ENCODE measurements around the gene BTN3A1. TPM values are rescaled to one million over a fixed set of nuclear protein-coding genes. Genes with fewer than 3 reads are reported as not detected.
"Not testable (repeated sequence)": the region's sequence is repeated elsewhere in the genome, so short reads cannot be mapped to it uniquely, and the experiment has no call there.

BTN3A1 gene
- total RNA-seq (ENCODE audit: insufficient read depth, low replicate concordance) = 35.6 TPM

- DNase-seq (ENCODE audit: low spot score) = peak; percentile 95
Observed at GRCh38 chr6:26401987-26402658, at the start of gene BTN3A1. TSS of gene BTN3A1 (plus strand) at chr6:26402275. CDS start at chr6:26405564, 3,289 bp downstream.

- no peak for DNase-seq (ENCODE audit: low spot score)
Observed at GRCh38 chr6:26352315-26352714, 49.8 kb upstream of the BTN3A1 start.

- no peak for DNase-seq (ENCODE audit: low spot score)
Observed at GRCh38 chr6:26354162-26354561, 47.9 kb upstream of the BTN3A1 start.

GRCh38 chr6:26355366-26355765 lies 46.7 kb upstream of the BTN3A1 start:
- no peak for DNase-seq (ENCODE audit: low spot score)

GRCh38 chr6:26357543-26357942 lies 44.5 kb upstream of the BTN3A1 start:
- not testable (repeated sequence) for DNase-seq (ENCODE audit: low spot score)

GRCh38 chr6:26358511-26358981 lies 43.5 kb upstream of the BTN3A1 start:
- no peak for DNase-seq (ENCODE audit: low spot score)

GRCh38 chr6:26359765-26360164 lies 42.3 kb upstream of the BTN3A1 start:
- no peak for DNase-seq (ENCODE audit: low spot score)

- no peak for DNase-seq (ENCODE audit: low spot score)
Observed at GRCh38 chr6:26360451-26361416, 41.3 kb upstream of the BTN3A1 start.

- no peak for DNase-seq (ENCODE audit: low spot score)
Observed at GRCh38 chr6:26361544-26361943, 40.5 kb upstream of the BTN3A1 start.

GRCh38 chr6:26362093-26362835 lies 39.8 kb upstream of the BTN3A1 start:
- DNase-seq (ENCODE audit: low spot score) = no peak

- no peak for DNase-seq (ENCODE audit: low spot score)
Observed at GRCh38 chr6:26362836-26363220, 39.2 kb upstream of the BTN3A1 start.

GRCh38 chr6:26363882-26364701 lies 38.0 kb upstream of the BTN3A1 start:
- peak; percentile 42 for DNase-seq (ENCODE audit: low spot score)

GRCh38 chr6:26365633-26365995 lies 36.5 kb upstream of the BTN3A1 start:
- DNase-seq (ENCODE audit: low spot score) = no peak

GRCh38 chr6:26366504-26366903 lies 35.6 kb upstream of the BTN3A1 start:
- DNase-seq (ENCODE audit: low spot score) = no peak

GRCh38 chr6:26367114-26367513 lies 35.0 kb upstream of the BTN3A1 start:
- DNase-seq (ENCODE audit: low spot score) = no peak

GRCh38 chr6:26371813-26372212 lies 30.3 kb upstream of the BTN3A1 start:
- peak; percentile 73 for DNase-seq (ENCODE audit: low spot score)

- DNase-seq (ENCODE audit: low spot score) = peak; percentile 14
Observed at GRCh38 chr6:26372308-26373144, 29.5 kb upstream of the BTN3A1 start.

- DNase-seq (ENCODE audit: low spot score) = no peak
Observed at GRCh38 chr6:26375270-26375669, 26.8 kb upstream of the BTN3A1 start.

GRCh38 chr6:26377719-26378118 lies 24.4 kb upstream of the BTN3A1 start:
- DNase-seq (ENCODE audit: low spot score) = no peak

GRCh38 chr6:26378143-26378542 lies 23.9 kb upstream of the BTN3A1 start:
- not testable (repeated sequence) for DNase-seq (ENCODE audit: low spot score)

All from umbilical cord (tissue), 2 donors.